Spleen (tissue), 11 donors: Measurements from ENCODE around the gene ABCA8. TPM values are rescaled to one million over a fixed set of nuclear protein-coding genes. Genes with fewer than 3 reads are reported as not detected.

Experiments used
- DNase-seq: peaks from one replicate; pipeline ENCODE4 v3.0.0-alpha.2; 2020
- H3K27ac ChIP-seq, 8 donors: fragments of 200-600 bp; sonication (generic) in 7 of 8; 1 replicate in 4 of 8; 2 replicates in 4 of 8; pipeline versions ENCODE4 v1.5.0 to v1.8.0; 2016 to 2021; ENCODE audit warnings: inconsistent platforms in 4 of 8, mild to moderate bottlenecking in 4 of 8, moderate library complexity in 1 of 8
- H3K27me3 ChIP-seq, 7 donors: fragments of 200-600 bp; sonication (generic) in 6 of 7; replicated peaks in 1 of 7; 1 replicate in 4 of 7; 2 replicates in 3 of 7; pipeline versions ENCODE4 v1.5.0 to v1.8.0; 2016 to 2021; ENCODE audit warnings: inconsistent platforms in 3 of 7, mild to moderate bottlenecking in 1 of 7
- H3K36me3 ChIP-seq, 6 donors: fragments of 200-600 bp; sonication (generic) in 5 of 6; 1 replicate in 4 of 6; 2 replicates in 2 of 6; pipeline versions ENCODE4 v1.5.0 to v1.8.0; 2016 to 2021; ENCODE audit warnings: inconsistent platforms in 2 of 6
- H3K4me1 ChIP-seq, 6 donors: fragments of 200-600 bp; sonication (generic) in 5 of 6; 1 replicate in 3 of 6; 2 replicates in 3 of 6; pipeline versions ENCODE4 v1.5.0 to v1.8.0; 2016 to 2021; ENCODE audit warnings: inconsistent platforms in 3 of 6
- H3K4me3 ChIP-seq, 8 donors: fragments of 200-600 bp; sonication (generic) in 7 of 8; 1 replicate in 4 of 8; 2 replicates in 4 of 8; pipeline versions ENCODE4 v1.5.0 to v1.8.0; 2016 to 2021; ENCODE audit warnings: inconsistent platforms in 4 of 8, mild to moderate bottlenecking in 4 of 8, moderate library complexity in 2 of 8
- H3K9me3 ChIP-seq, 8 donors: fragments of 200-600 bp; sonication (generic) in 7 of 8; 1 replicate in 4 of 8; 2 replicates in 4 of 8; pipeline versions ENCODE4 v1.5.0 to v1.8.0; 2016 to 2021; ENCODE audit warnings: inconsistent platforms in 4 of 8
- POLR2A ChIP-seq, 3 donors: fragments of 450-650 bp; IDR thresholded peaks; one replicate each; pipeline ENCODE4 v1.5.1; 2017; ENCODE audit warnings: antibody characterized with exemption in 3 of 3, mild to moderate bottlenecking in 1 of 3
- POLR2AphosphoS5 ChIP-seq, 3 donors: sonication (generic); formaldehyde crosslinking; IDR thresholded peaks; one replicate each; pipeline ENCODE4 v1.5.1; 2017; ENCODE audit warnings: antibody characterized with exemption in 3 of 3
- WGBS, 5 donors: extraction: QIAGEN DNeasy Blood & Tissue Kit in 3 of 5; methylation state at CpG; one replicate each; pipeline versions ENCODE4 v1.1.5 to v1.1.7; 2013 to 2018; 5-methylcytosine and 5-hydroxymethylcytosine counted together
- intact Hi-C: fragments of 100-400 bp; cut with DNase I; formaldehyde crosslinking; loops from one replicate; pipeline ENCODE4 v1.15.0; 2023; ENCODE audit warnings: low total_unique reads
- polyA plus RNA-seq, 3 donors: library from polyadenylated mRNA; stranded (reverse); fragments of 200-250 nt; gene quantifications; one replicate each; pipeline ENCODE4 v1.2.1, GENCODE V29; 2013
- total RNA-seq, 7 donors: library from RNA; depleted of rRNA in 3 of 7; stranded (reverse); fragments of >200 nt in 3 of 7; fragmentation: NEBNext Ultra II Directional in 4 of 7; extraction: Animal tissue kit (Norgen Biotek cat#: 25700) in 4 of 7; gene quantifications; one replicate each; pipeline versions ENCODE4 v1.1.0 to v1.2.1, GENCODE V29; 2016 to 2021
- TF ChIP-seq, protein P1 (sequence below), 11 experiments: fragments of 200-600 bp in 7 of 11; fragments of 450-650 bp in 4 of 11; sonication (generic) in 4 of 11; IDR thresholded peaks in 8 of 11; conservative IDR thresholded peaks in 3 of 11; 1 replicate in 7 of 11; 2 replicates in 4 of 11; pipeline versions ENCODE4 v1.4.0 to v1.8.0; 2016 to 2021; ENCODE audit warnings: antibody characterized with exemption in 11 of 11, inconsistent platforms in 4 of 11, mild to moderate bottlenecking in 1 of 11
- donor health status: healthy with polysubstance abuse.
- donor health status: DM: no; HTN: no; CAD: no; lungs with moderate emphysema.
- donor health status: DM: no; HTN: no; CAD: no.
- donor health status: Bipolar disorder and iron deficiency.
- donor health status: healthy.
- donor health status: DM: no; HTN: no; CAD: no.
- donor health status: DM: yes; HTN: yes; CAD: no.

The ABCA8 gene
- total and polyA plus RNA-seq, 10 donors = 1.1 to 89.4 (median 46.2) TPM

DNA sequence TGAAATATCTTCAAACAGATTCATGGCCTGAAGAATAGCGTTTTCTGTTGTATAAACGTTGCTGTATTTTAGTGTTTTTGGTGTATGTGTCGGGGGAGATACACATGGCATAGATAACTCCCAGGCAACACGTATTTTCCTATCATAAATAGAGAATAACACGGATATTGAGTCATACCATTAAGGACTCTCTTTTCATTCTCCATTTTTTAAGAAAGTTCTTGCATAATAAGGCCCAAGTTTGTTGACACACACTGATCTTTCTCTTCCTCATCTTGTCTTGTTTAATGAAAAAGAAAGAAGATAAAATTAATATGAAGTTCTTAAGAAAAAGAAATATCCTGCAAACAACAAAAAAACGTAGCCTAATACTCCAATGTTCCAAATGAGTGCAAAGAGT lies 13.4 kb downstream of the ABCA8 start:
- Histone ChIP-seq H3K27ac (no peak overlapping the region), H3K36me3 (no peaks in the 10 kb centered on the region), H3K27me3 (no peaks in the 10 kb centered on the region), H3K4me1 (no peaks in the 10 kb centered on the region), H3K4me3 (no peak overlapping the region), H3K9me3 (peaks cover 0 to 5% (median 0%) of the 10 kb centered on the region in 8 donors)
- no peak for DNase-seq
- TF ChIP-seq, protein P1, sequence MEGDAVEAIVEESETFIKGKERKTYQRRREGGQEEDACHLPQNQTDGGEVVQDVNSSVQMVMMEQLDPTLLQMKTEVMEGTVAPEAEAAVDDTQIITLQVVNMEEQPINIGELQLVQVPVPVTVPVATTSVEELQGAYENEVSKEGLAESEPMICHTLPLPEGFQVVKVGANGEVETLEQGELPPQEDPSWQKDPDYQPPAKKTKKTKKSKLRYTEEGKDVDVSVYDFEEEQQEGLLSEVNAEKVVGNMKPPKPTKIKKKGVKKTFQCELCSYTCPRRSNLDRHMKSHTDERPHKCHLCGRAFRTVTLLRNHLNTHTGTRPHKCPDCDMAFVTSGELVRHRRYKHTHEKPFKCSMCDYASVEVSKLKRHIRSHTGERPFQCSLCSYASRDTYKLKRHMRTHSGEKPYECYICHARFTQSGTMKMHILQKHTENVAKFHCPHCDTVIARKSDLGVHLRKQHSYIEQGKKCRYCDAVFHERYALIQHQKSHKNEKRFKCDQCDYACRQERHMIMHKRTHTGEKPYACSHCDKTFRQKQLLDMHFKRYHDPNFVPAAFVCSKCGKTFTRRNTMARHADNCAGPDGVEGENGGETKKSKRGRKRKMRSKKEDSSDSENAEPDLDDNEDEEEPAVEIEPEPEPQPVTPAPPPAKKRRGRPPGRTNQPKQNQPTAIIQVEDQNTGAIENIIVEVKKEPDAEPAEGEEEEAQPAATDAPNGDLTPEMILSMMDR (IDR thresholded peaks at IDR 0.05 in 8 of 11, conservative IDR thresholded peaks at IDR 0.05 in 3 of 11) = no peak
- intact Hi-C loops = no loop called here
- 76 to 94% (median 79%) methylated on average over 6 of the region's 6 CpGs for WGBS, 5 donors

DNA sequence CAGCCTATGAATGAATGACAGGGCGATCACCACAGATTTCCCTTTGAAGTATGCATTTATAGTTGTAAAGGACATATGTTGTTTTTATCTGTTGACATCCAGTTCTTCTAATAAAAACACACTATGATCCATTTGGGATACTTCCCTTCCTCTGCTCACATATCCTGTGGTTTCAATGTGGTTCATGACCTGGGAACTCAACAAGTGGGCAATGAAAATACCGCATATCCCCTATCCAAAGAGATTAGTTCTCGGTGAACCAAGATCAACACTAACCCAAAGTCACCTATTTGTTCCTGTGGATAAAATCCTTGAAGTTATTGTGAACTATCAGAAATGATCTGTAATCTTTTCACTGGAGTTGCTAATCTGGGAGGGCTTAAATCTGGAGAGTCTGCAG lies 16.0 kb downstream of the ABCA8 start:
- no peak for DNase-seq
- no peaks in the 10 kb centered on the region for H3K36me3 ChIP-seq
- no peak overlapping the region for H3K4me3 ChIP-seq
- intact Hi-C loops = no loop called here
- TF ChIP-seq POLR2AphosphoS5 (IDR thresholded peaks at IDR 0.05) = no peak
- TF ChIP-seq POLR2A (IDR thresholded peaks at IDR 0.05) = no peak
- TF ChIP-seq, protein P1 (IDR thresholded peaks at IDR 0.05 in 8 of 11, conservative IDR thresholded peaks at IDR 0.05 in 3 of 11) = no peak
- no peaks in the 10 kb centered on the region for H3K27me3 ChIP-seq
- H3K27ac ChIP-seq = peak overlapping the region in 5 of 8 donors; percentile 8 to 51 (median 12)
- peaks cover 0 to 5% (median 0%) of the 10 kb centered on the region in 8 donors for H3K9me3 ChIP-seq
- 49 to 71% (median 62%) methylated on average over 3 of the region's 3 CpGs for WGBS, 5 donors
- no peaks in the 10 kb centered on the region for H3K4me1 ChIP-seq

DNA sequence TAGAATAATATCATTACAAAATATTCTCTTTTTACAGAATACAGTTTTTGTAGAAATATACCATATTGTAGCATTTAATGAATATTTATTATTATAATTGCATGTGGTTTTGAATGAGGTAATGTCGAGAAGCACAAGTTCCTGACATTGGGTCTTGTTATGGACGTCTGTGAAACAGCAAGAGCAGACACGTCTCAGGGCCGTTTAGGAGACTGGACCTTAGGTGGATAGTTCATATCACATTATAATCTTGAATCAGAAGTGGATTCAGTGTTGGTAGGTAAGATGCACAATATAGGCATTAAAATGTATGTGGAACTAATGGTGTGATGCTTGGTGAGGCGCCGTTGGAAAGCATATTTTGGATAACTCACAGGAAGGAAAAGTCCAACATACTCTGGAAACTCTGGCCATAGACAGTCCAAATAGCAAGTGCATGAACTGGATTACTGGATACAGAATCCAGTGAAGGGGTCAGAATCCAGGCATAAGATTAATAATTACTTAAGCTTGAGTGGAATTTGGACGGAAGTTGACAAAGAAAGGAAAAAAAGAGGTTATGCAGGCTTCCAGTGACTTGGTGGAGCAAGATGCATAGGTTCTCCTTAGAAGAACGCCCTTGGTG lies 17.2 kb downstream of the ABCA8 start:
- H3K9me3 ChIP-seq = no peaks in the 10 kb centered on the region
- no peak overlapping the region for H3K4me3 ChIP-seq
- H3K36me3 ChIP-seq = no peaks in the 10 kb centered on the region
- TF ChIP-seq POLR2A (IDR thresholded peaks at IDR 0.05) (no peak), POLR2AphosphoS5 (IDR thresholded peaks at IDR 0.05) (no peak)
- TF ChIP-seq, protein P1 (IDR thresholded peaks at IDR 0.05 in 8 of 11, conservative IDR thresholded peaks at IDR 0.05 in 3 of 11) = no peak
- WGBS, 5 donors = 81 to 85% (median 82%) methylated on average over 8 of the region's 8 CpGs
- no peaks in the 10 kb centered on the region for H3K4me1 ChIP-seq
- intact Hi-C loops = no loop called here
- no peak for DNase-seq
- no peaks in the 10 kb centered on the region for H3K27me3 ChIP-seq
- no peak overlapping the region for H3K27ac ChIP-seq

DNA sequence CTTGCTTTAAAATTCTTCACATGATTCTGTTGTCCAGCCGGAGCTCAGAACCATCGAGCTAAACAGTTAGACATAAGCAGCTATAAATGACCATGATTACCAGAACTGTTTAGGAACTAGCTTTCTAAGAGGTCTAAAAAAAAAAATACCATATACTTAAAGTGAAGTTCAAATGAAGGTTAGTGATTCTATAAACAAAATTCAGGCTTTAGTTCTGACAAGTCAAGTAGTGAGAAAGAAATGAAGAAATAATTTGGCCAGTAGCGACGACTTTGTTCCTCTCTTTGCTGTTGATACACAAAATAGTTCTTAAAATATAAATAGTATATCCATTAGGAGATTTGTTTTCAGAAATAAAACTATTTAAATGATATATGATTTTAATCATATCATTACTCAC lies 27.7 kb downstream of the ABCA8 start:
- H3K4me3 ChIP-seq = no peak overlapping the region
- peaks cover 0 to 13% (median 0%) of the 10 kb centered on the region in 6 donors for H3K4me1 ChIP-seq
- peak overlapping the region in 1 of 8 donors; percentile 37 for H3K27ac ChIP-seq
- H3K9me3 ChIP-seq = no peaks in the 10 kb centered on the region
- intact Hi-C loops = no loop called here
- H3K36me3 ChIP-seq = peaks cover 0 to 7% (median 0%) of the 10 kb centered on the region in 6 donors
- no peak for DNase-seq
- 63 to 79% (median 77%) methylated on average over 4 of the region's 4 CpGs for WGBS, 5 donors
- TF ChIP-seq, protein P1 (IDR thresholded peaks at IDR 0.05 in 8 of 11, conservative IDR thresholded peaks at IDR 0.05 in 3 of 11) = no peak
- TF ChIP-seq POLR2AphosphoS5 (IDR thresholded peaks at IDR 0.05) (no peak), POLR2A (IDR thresholded peaks at IDR 0.05) (no peak)
- H3K27me3 ChIP-seq = no peaks in the 10 kb centered on the region
